Activated effector memory CD4-positive, alpha-beta T cell treated with Interleukin-2 at 50 U/mL for 16 hours (primary cell): Measurements from ENCODE around the gene PHC1.
"Not testable (repeated sequence)": the region's sequence is repeated elsewhere in the genome, so short reads cannot be mapped to it uniquely, and the experiment has no call there.

Experiments
- DNase-seq: peaks from one replicate; pipeline ENCODE4 v3.0.0-alpha.2; 2020

The PHC1 gene

GRCh38 chr12:8911606-8912268 is 2.6 kb upstream of the PHC1 start:
- DNase-seq, result no peak

GRCh38 chr12:8912914-8913313 is 1.4 kb upstream of the PHC1 start:
- DNase-seq, result no peak

- no peak for DNase-seq
Measured at GRCh38 chr12:8913702-8914032, 642 bp upstream of the PHC1 start.

- peak; percentile 62 for DNase-seq
Measured at GRCh38 chr12:8914716-8915526, 612 bp downstream of the PHC1 start.

- DNase-seq, result no peak
Measured at GRCh38 chr12:8916154-8916553, 1.8 kb downstream of the PHC1 start.

- no peak for DNase-seq
Measured at GRCh38 chr12:8917031-8917430, 2.7 kb downstream of the PHC1 start.

GRCh38 chr12:8917751-8918150 is 3.4 kb downstream of the PHC1 start:
- DNase-seq, result no peak

GRCh38 chr12:8919643-8920042 is 5.3 kb downstream of the PHC1 start:
- not testable (repeated sequence) for DNase-seq

- no peak for DNase-seq
Measured at GRCh38 chr12:8922544-8922943, 8.2 kb downstream of the PHC1 start.

GRCh38 chr12:8930655-8931323 is 16.5 kb downstream of the PHC1 start:
- not testable (repeated sequence) for DNase-seq

- DNase-seq, result not testable (repeated sequence)
Measured at GRCh38 chr12:8932464-8932863, 18.2 kb downstream of the PHC1 start.

- DNase-seq, result not testable (repeated sequence)
Measured at GRCh38 chr12:8934080-8934479, 19.8 kb downstream of the PHC1 start.

- no peak for DNase-seq
Measured at GRCh38 chr12:8936735-8937134, 22.4 kb downstream of the PHC1 start.

- not testable (repeated sequence) for DNase-seq
Measured at GRCh38 chr12:8937842-8938442, 23.6 kb downstream of the PHC1 start.

- DNase-seq, result no peak
Measured at GRCh38 chr12:8941691-8942478, 27.6 kb downstream of the PHC1 start.

- DNase-seq, result no peak
Measured at GRCh38 chr12:8943565-8944186, 29.4 kb downstream of the PHC1 start.

- DNase-seq, result no peak
Measured at GRCh38 chr12:8946733-8947132, 32.4 kb downstream of the PHC1 start.

- no peak for DNase-seq
Measured at GRCh38 chr12:8947737-8948136, 33.4 kb downstream of the PHC1 start.

- no peak for DNase-seq
Measured at GRCh38 chr12:8948701-8949341, 34.5 kb downstream of the PHC1 start.

- peak; percentile 84 for DNase-seq
Measured at GRCh38 chr12:8949342-8950220, 35.3 kb downstream of the PHC1 start, which contains the start of gene M6PR. M6PR (minus strand) TSS chr12:8949645; CDS start chr12:8946404, 3,241 bp downstream.

- DNase-seq, result no peak
Measured at GRCh38 chr12:8950221-8950527, 35.9 kb downstream of the PHC1 start.
